ENCODE measurements around the gene ADAM22.

The ADAM22 gene

GRCh38 chr7:88034083-88034695 lies 100.1 kb downstream of the ADAM22 start:
- DNase-seq (ENCODE audit: low read depth in 2 of 3, low spot score in 1 of 3): no peak

- DNase-seq (ENCODE audit: low read depth in 2 of 3, low spot score in 1 of 3): no peak
These were observed 103.0 kb downstream of the ADAM22 start for GRCh38 chr7:88037050-88037449.

GRCh38 chr7:88040694-88041093 lies 106.6 kb downstream of the ADAM22 start:
- DNase-seq (ENCODE audit: low read depth in 2 of 3, low spot score in 1 of 3): no peak

- no peak for DNase-seq (ENCODE audit: low read depth in 2 of 3, low spot score in 1 of 3)
These were observed 107.5 kb downstream of the ADAM22 start for GRCh38 chr7:88041583-88041982.

GRCh38 chr7:88042157-88042556 lies 108.1 kb downstream of the ADAM22 start:
- no peak for DNase-seq (ENCODE audit: low read depth in 2 of 3, low spot score in 1 of 3)

GRCh38 chr7:88042803-88043202 lies 108.8 kb downstream of the ADAM22 start:
- no peak for DNase-seq (ENCODE audit: low read depth in 2 of 3, low spot score in 1 of 3)

- no peak for DNase-seq (ENCODE audit: low read depth in 2 of 3, low spot score in 1 of 3)
These were observed 110.0 kb downstream of the ADAM22 start for GRCh38 chr7:88044069-88044468.

- DNase-seq (ENCODE audit: low read depth in 2 of 3, low spot score in 1 of 3): no peak
These were observed 113.0 kb downstream of the ADAM22 start for GRCh38 chr7:88046839-88047573.

GRCh38 chr7:88057655-88058054 lies 123.6 kb downstream of the ADAM22 start:
- DNase-seq (ENCODE audit: low read depth in 2 of 3, low spot score in 1 of 3): no peak

- no peak for DNase-seq (ENCODE audit: low read depth in 2 of 3, low spot score in 1 of 3)
These were observed 128.2 kb downstream of the ADAM22 start for GRCh38 chr7:88062238-88062637.

GRCh38 chr7:88069093-88069492 lies 135.0 kb downstream of the ADAM22 start:
- DNase-seq (ENCODE audit: low read depth in 2 of 3, low spot score in 1 of 3): no peak

GRCh38 chr7:88071994-88072714 lies 138.1 kb downstream of the ADAM22 start:
- no peak for DNase-seq (ENCODE audit: low read depth in 2 of 3, low spot score in 1 of 3)

- no peak for DNase-seq (ENCODE audit: low read depth in 2 of 3, low spot score in 1 of 3)
These were observed 138.6 kb downstream of the ADAM22 start for GRCh38 chr7:88072715-88073055.

- no peak for DNase-seq (ENCODE audit: low read depth in 2 of 3, low spot score in 1 of 3)
These were observed 139.6 kb downstream of the ADAM22 start for GRCh38 chr7:88073626-88074025.

GRCh38 chr7:88075216-88075615 lies 141.2 kb downstream of the ADAM22 start:
- DNase-seq (ENCODE audit: low read depth in 2 of 3, low spot score in 1 of 3): no peak

GRCh38 chr7:88083883-88084282 lies 149.8 kb downstream of the ADAM22 start:
- DNase-seq (ENCODE audit: low read depth in 2 of 3, low spot score in 1 of 3): no peak

GRCh38 chr7:88089561-88089960 lies 155.5 kb downstream of the ADAM22 start:
- no peak for DNase-seq (ENCODE audit: low read depth in 2 of 3, low spot score in 1 of 3)

GRCh38 chr7:88090240-88090639 lies 156.2 kb downstream of the ADAM22 start:
- no peak for DNase-seq (ENCODE audit: low read depth in 2 of 3, low spot score in 1 of 3)

GRCh38 chr7:88090671-88091070 lies 156.6 kb downstream of the ADAM22 start:
- DNase-seq (ENCODE audit: low read depth in 2 of 3, low spot score in 1 of 3): no peak

- no peak for DNase-seq (ENCODE audit: low read depth in 2 of 3, low spot score in 1 of 3)
These were observed 158.1 kb downstream of the ADAM22 start for GRCh38 chr7:88091988-88092675.

- DNase-seq (ENCODE audit: low read depth in 2 of 3, low spot score in 1 of 3): no peak
These were observed 158.6 kb downstream of the ADAM22 start for GRCh38 chr7:88092676-88092999.

- DNase-seq (ENCODE audit: low read depth in 2 of 3, low spot score in 1 of 3): no peak
These were observed 167.7 kb downstream of the ADAM22 start for GRCh38 chr7:88101769-88102168.
